Lung (tissue), 12 donors: Measurements from ENCODE around the gene NAPB. TPM values are rescaled to one million over a fixed set of nuclear protein-coding genes. Genes with fewer than 3 reads are reported as not detected.

ENCODE experiments used
- ATAC-seq: fragments of 200-7000 bp; cut with Tn5 transposase; one replicate; pipeline ENCODE4 v1.9.1; 2020; ENCODE audit warnings: moderate number of reproducible peaks; ENCODE audit not compliant: insufficient read depth, low FRiP score
- DNase-seq, 3 donors: peaks; one replicate each; pipeline ENCODE4 v3.0.0-alpha.2; 2013 to 2017
- H3K27ac ChIP-seq, 2 donors: one replicate each; pipeline ENCODE4 v1.5.1; 2013; ENCODE audit warnings: mild to moderate bottlenecking in 2 of 2, moderate library complexity in 2 of 2, control low read depth in 1 of 2, inconsistent platforms in 1 of 2, low read depth in 1 of 2, low read length in 1 of 2
- H3K27me3 ChIP-seq, 3 donors: one replicate each; pipeline ENCODE4 v1.5.1; 2013; ENCODE audit warnings: low read length in 2 of 3; ENCODE audit not compliant: control insufficient read depth in 3 of 3, insufficient read depth in 3 of 3
- H3K36me3 ChIP-seq, 4 donors: one replicate each; pipeline ENCODE4 v1.5.1; 2013; ENCODE audit warnings: low read length in 4 of 4, mild to moderate bottlenecking in 1 of 4, moderate library complexity in 1 of 4; ENCODE audit not compliant: control insufficient read depth in 4 of 4, insufficient read depth in 4 of 4
- H3K4me1 ChIP-seq, 5 donors: one replicate each; pipeline ENCODE4 v1.5.1; 2013; ENCODE audit warnings: low read length in 5 of 5, mild to moderate bottlenecking in 2 of 5, moderate library complexity in 1 of 5; ENCODE audit not compliant: control insufficient read depth in 5 of 5, insufficient read depth in 5 of 5
- H3K4me3 ChIP-seq: one replicate; pipeline ENCODE4 v1.5.1; 2013; ENCODE audit warnings: mild to moderate bottlenecking, control low read depth, moderate library complexity
- H3K9ac ChIP-seq, 2 donors: one replicate each; pipeline ENCODE4 v1.5.1; 2013; ENCODE audit warnings: low read length in 2 of 2, control low read depth in 1 of 2; ENCODE audit not compliant: insufficient read depth in 1 of 2
- H3K9me3 ChIP-seq, 4 donors: one replicate each; pipeline ENCODE4 v1.5.1; 2013; ENCODE audit warnings: low read length in 3 of 4, mild to moderate bottlenecking in 1 of 4, moderate library complexity in 1 of 4; ENCODE audit not compliant: control insufficient read depth in 4 of 4, insufficient read depth in 3 of 4
- CTCF ChIP-seq: IDR thresholded peaks from 2 replicates; pipeline ENCODE4 v1.5.1; 2012; ENCODE audit warnings: mild to moderate bottlenecking; ENCODE audit errors: control extremely low read depth, extremely low read depth
- WGBS, 2 donors: extraction: QIAGEN DNeasy Blood & Tissue Kit; methylation state at CpG; one replicate each; pipeline ENCODE4 v1.1.7; 2013; 5-methylcytosine and 5-hydroxymethylcytosine counted together
- polyA plus RNA-seq, 2 donors: library from polyadenylated mRNA; stranded (reverse); fragments of 200-250 nt; gene quantifications; one replicate each; pipeline ENCODE4 v1.2.1, GENCODE V29; 2013
- total RNA-seq, 2 donors: library from RNA; depleted of rRNA in 1 of 2; stranded (reverse); fragments of >200 nt in 1 of 2; gene quantifications; one replicate each; pipeline ENCODE4 v1.2.1, GENCODE V29; 2014 to 2021
- donor health status: control.
- donor health status: control.
- donor health status: Bipolar disorder and iron deficiency.
- donor health status: healthy.
- donor health status: DM: yes; HTN: yes; CAD: no.

NAPB gene
- total and polyA plus RNA-seq, 4 donors: 4.4 to 45.7 (median 6.9) TPM

- H3K4me1 ChIP-seq: peaks cover 0 to 31% (median 8%) of the 10 kb centered on the region in 5 donors
- peaks cover 0 to 2% (median 0%) of the 10 kb centered on the region in 4 donors for H3K36me3 ChIP-seq
- DNase-seq (no peak), ATAC-seq (no peak)
- H3K27me3 ChIP-seq: no peaks in the 10 kb centered on the region
- no peak for TF ChIP-seq CTCF
- H3K27ac ChIP-seq: no peak overlapping the region
- WGBS, 2 donors: 89 to 98% methylated on average over 2 of the region's 2 CpGs
- H3K9ac ChIP-seq: no peak overlapping the region
- no peak overlapping the region for H3K4me3 ChIP-seq
- H3K9me3 ChIP-seq: no peaks in the 10 kb centered on the region
Measured at GRCh38 chr20:23407781-23408464, 13.4 kb downstream of the NAPB start.

- Histone ChIP-seq H3K4me3 (no peak overlapping the region), H3K27ac (no peak overlapping the region), H3K36me3 (peaks cover 0 to 5% (median 2%) of the 10 kb centered on the region in 4 donors), H3K27me3 (no peaks in the 10 kb centered on the region), H3K9ac (no peak overlapping the region), H3K4me1 (peaks cover 0 to 27% (median 6%) of the 10 kb centered on the region in 5 donors), H3K9me3 (no peaks in the 10 kb centered on the region)
- ATAC-seq (no peak), DNase-seq (no peak)
- 86 to 97% methylated on average over 1 of the region's 1 CpG for WGBS, 2 donors
- TF ChIP-seq CTCF: no peak
Measured at GRCh38 chr20:23406880-23407279, 14.4 kb downstream of the NAPB start.

DNA sequence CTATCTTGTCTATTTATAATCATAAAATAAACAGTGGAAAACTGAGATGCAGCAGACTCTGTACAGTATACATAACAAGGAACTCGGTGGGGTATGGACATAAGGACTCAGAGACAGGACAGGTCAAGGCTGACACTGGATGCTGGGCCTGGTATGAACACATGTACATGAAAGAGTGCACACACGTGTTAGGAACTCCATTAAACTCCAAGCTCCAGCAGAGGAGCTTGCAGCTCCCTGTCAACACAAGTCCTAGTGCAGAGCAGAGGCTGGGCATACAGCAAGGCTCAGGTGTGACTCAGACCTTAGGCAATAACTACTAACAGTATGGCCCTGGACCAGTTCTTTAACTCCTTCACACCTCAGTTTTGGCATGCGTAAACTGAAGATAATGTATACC is 17.1 kb downstream of the NAPB start:
- TF ChIP-seq CTCF: no peak
- no peak for DNase-seq
- Histone ChIP-seq H3K9ac (no peak overlapping the region), H3K36me3 (peaks cover 0 to 7% (median 3%) of the 10 kb centered on the region in 4 donors), H3K27ac (no peak overlapping the region), H3K27me3 (no peaks in the 10 kb centered on the region), H3K4me1 (peaks cover 0 to 15% (median 10%) of the 10 kb centered on the region in 5 donors), H3K9me3 (no peaks in the 10 kb centered on the region), H3K4me3 (no peak overlapping the region)
- ATAC-seq: no peak
- WGBS, 2 donors: 58 to 81% methylated on average over 3 of the region's 3 CpGs
